ENCODE results near the gene ACTMAP. TPM values are rescaled to one million over a fixed set of nuclear protein-coding genes. Genes with fewer than 3 reads are reported as not detected.

The ACTMAP gene
- total RNA-seq, 1 experiment from 2014 or later, result 27.7 TPM

DNA sequence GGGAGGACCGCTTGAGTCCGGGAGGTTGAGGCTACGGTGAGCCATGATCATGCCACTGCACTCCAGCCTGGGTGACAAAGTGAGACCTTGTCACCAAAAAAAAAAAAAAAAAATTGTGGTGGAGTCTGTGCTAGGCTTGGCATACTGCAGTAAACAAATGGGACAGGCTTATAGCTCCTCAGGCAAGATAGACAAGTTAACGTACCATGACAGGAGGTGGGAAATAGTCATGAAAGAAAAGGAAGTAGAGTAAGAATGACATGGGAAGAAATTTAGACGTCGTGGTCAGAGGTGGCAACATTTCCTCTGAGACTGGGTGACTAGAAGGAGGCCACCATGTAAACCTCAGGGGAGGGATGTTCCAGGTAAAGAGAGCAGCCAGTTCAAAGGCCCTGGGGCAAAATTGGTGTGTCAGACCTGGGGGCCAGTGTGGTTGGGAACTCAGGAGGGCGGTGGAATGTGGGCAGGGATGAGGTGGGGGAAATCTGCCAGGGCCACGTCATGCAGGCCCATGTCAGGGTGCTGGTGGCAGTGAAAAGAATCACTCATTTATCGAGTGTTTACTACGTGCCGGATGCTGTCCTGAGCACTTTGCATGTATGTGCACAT is 6.3 kb upstream of the ACTMAP start:
- WGBS (ENCODE audit: extremely low coverage, insufficient read length, low lambda C conversion rate), result no CpG with 5 or more reads among the region's 11 CpGs
- H3K9ac ChIP-seq (ENCODE audit: extremely low read depth, insufficient read length, low read length), result no peak overlapping the region
- peaks cover 37% of the 10 kb centered on the region; the same call in 1 of the 2 replicates for H3K79me2 ChIP-seq (ENCODE audit: insufficient read depth, low read length)
- H2BK20ac ChIP-seq (ENCODE audit: low read depth, low read length, poor library complexity, severe bottlenecking), result no peak overlapping the region
- no peak overlapping the region for H2BK12ac ChIP-seq (ENCODE audit: insufficient read length, low read depth, low read length)
- H4K91ac ChIP-seq (ENCODE audit: insufficient read length, low read depth, low read length), result no peak overlapping the region
- no peak overlapping the region for H3K4me2 ChIP-seq (ENCODE audit: insufficient read depth, insufficient read length, low read length)
- no peaks in the 10 kb centered on the region; the same call in none of the 2 replicates for H3K27me3 Mint-ChIP-seq (ENCODE audit: low read depth)
- H3K56ac ChIP-seq (ENCODE audit: insufficient read length, low read depth, low read length), result no peak overlapping the region
- H3K27ac Mint-ChIP-seq, result peak overlapping the region in 2 of 3 experiments; percentile 16 to 33; a peak in 4 of 7 replicates
- H2AFZ ChIP-seq (ENCODE audit: low read length), result no peak overlapping the region
- no peak overlapping the region for H3K4ac ChIP-seq (ENCODE audit: low read depth, low read length)
- no peak overlapping the region for H3K18ac ChIP-seq (ENCODE audit: insufficient read length, low read depth, low read length)
- no peaks in the 10 kb centered on the region for H3K9me3 ChIP-seq (ENCODE audit: control insufficient read depth, low read depth, low read length)
- peaks cover 18 to 27% of the 10 kb centered on the region in 2 experiments for H3K4me1 Mint-ChIP-seq
- H3K23ac ChIP-seq (ENCODE audit: insufficient read length, low read depth, low read length), result no peak overlapping the region
- no peak overlapping the region for H2BK120ac ChIP-seq (ENCODE audit: low read depth, low read length, poor library complexity, severe bottlenecking)
- no peak overlapping the region for H3K27ac ChIP-seq (ENCODE audit: insufficient read length, low read depth, low read length)
- H3K79me1 ChIP-seq (ENCODE audit: insufficient read depth, low read depth, low read length, poor library complexity, severe bottlenecking), result peaks cover 17% of the 10 kb centered on the region
- no peak overlapping the region for H3T11ph ChIP-seq (ENCODE audit: low read length)
- H2BK5ac ChIP-seq (ENCODE audit: insufficient read length, low read length), result no peak overlapping the region
- no peaks in the 10 kb centered on the region; the same call in 1 of the 2 replicates for H3K27me3 ChIP-seq (ENCODE audit: insufficient read depth, low read length)
- H4K5ac ChIP-seq (ENCODE audit: insufficient read length, low read depth, low read length), result no peak overlapping the region
- peaks cover 67 to 90% (median 82%) of the 10 kb centered on the region in 3 experiments for H3K36me3 Mint-ChIP-seq (ENCODE audit: insufficient read depth in 1 of 3, low read depth in 3 of 3)
- H3K4me3 Mint-ChIP-seq, result peak overlapping the region; percentile 0 to 1; a peak in 2 of 5 replicates
- peaks cover 3% of the 10 kb centered on the region for H4K20me1 ChIP-seq (ENCODE audit: control insufficient read depth, insufficient read depth, insufficient read length)
- H3K23me2 ChIP-seq (ENCODE audit: insufficient read length, low read depth, low read length, poor library complexity, severe bottlenecking), result no peaks in the 10 kb centered on the region
- TF ChIP-seq, protein P1, sequence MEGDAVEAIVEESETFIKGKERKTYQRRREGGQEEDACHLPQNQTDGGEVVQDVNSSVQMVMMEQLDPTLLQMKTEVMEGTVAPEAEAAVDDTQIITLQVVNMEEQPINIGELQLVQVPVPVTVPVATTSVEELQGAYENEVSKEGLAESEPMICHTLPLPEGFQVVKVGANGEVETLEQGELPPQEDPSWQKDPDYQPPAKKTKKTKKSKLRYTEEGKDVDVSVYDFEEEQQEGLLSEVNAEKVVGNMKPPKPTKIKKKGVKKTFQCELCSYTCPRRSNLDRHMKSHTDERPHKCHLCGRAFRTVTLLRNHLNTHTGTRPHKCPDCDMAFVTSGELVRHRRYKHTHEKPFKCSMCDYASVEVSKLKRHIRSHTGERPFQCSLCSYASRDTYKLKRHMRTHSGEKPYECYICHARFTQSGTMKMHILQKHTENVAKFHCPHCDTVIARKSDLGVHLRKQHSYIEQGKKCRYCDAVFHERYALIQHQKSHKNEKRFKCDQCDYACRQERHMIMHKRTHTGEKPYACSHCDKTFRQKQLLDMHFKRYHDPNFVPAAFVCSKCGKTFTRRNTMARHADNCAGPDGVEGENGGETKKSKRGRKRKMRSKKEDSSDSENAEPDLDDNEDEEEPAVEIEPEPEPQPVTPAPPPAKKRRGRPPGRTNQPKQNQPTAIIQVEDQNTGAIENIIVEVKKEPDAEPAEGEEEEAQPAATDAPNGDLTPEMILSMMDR (conservative IDR thresholded peaks at IDR 0.05), result no peak
- H3K9me3 Mint-ChIP-seq, result no peaks in the 10 kb centered on the region
- H2AK5ac ChIP-seq (ENCODE audit: insufficient read length, low read length), result no peak overlapping the region
- no peak overlapping the region for H2BK15ac ChIP-seq (ENCODE audit: low read depth, low read length)
- H4K8ac ChIP-seq (replicated peaks; ENCODE audit: insufficient read length, low read depth, low read length), result no peak overlapping the region
- DNase-seq, result no peak
- H3K4me1 ChIP-seq (ENCODE audit: insufficient read depth, low read length), result no peaks in the 10 kb centered on the region
- no peak overlapping the region for H3K14ac ChIP-seq (ENCODE audit: insufficient read depth, low read length)

Measured in H9 (cell line).